Peyer's patch (tissue), 4 donors: ENCODE data around the gene NOTCH4. TPM values are rescaled to one million over a fixed set of nuclear protein-coding genes. Genes with fewer than 3 reads are reported as not detected.

Experiments
- DNase-seq, 3 donors: peaks; one replicate each; pipeline ENCODE4 v3.0.0-alpha.2; 2017 to 2019
- H3K27ac ChIP-seq, 4 donors: fragments of 200-600 bp; sonication (generic); one replicate each; pipeline ENCODE4 v1.5.1; 2016 to 2019
- H3K27me3 ChIP-seq, 2 donors: fragments of 200-600 bp; sonication (generic); one replicate each; pipeline ENCODE4 v1.5.1; 2019
- H3K36me3 ChIP-seq, 3 donors: fragments of 200-600 bp; sonication (generic); one replicate each; pipeline ENCODE4 v1.5.1; 2016 to 2019
- H3K4me1 ChIP-seq, 4 donors: fragments of 200-600 bp; sonication (generic); one replicate each; pipeline ENCODE4 v1.5.1; 2016 to 2019
- H3K4me3 ChIP-seq, 4 donors: fragments of 200-600 bp; sonication (generic); 1 replicate in 3 of 4; 2 replicates in 1 of 4; pipeline ENCODE4 v1.5.1; 2016 to 2019; ENCODE audit warnings: mild to moderate bottlenecking in 1 of 4
- H3K9me3 ChIP-seq, 4 donors: fragments of 200-600 bp; sonication (generic); one replicate each; pipeline ENCODE4 v1.5.1; 2016 to 2019; ENCODE audit warnings: mild to moderate bottlenecking in 1 of 4
- POLR2A ChIP-seq, 2 donors: fragments of 450-650 bp; IDR thresholded peaks; one replicate each; pipeline ENCODE4 v1.5.1; 2017; ENCODE audit warnings: antibody characterized with exemption in 2 of 2, mild to moderate bottlenecking in 2 of 2, moderate library complexity in 2 of 2
- total RNA-seq, 4 donors: library from RNA; depleted of rRNA; stranded (reverse); fragments of >200 nt; gene quantifications; one replicate each; pipeline ENCODE4 v1.1.0, GENCODE V29; 2016
- TF ChIP-seq, protein P1 (sequence below), 6 experiments: fragments of 450-650 bp in 4 of 6; fragments of 200-600 bp in 2 of 6; sonication (generic) in 1 of 6; IDR thresholded peaks; one replicate each; pipeline ENCODE4 v1.5.1; 2017 to 2019; ENCODE audit warnings: antibody characterized with exemption in 6 of 6, mild to moderate bottlenecking in 3 of 6, moderate library complexity in 1 of 6

The NOTCH4 gene
- total RNA-seq, 4 donors from 2014 or later, result 1.8 to 50.3 (median 8.9) TPM

DNA sequence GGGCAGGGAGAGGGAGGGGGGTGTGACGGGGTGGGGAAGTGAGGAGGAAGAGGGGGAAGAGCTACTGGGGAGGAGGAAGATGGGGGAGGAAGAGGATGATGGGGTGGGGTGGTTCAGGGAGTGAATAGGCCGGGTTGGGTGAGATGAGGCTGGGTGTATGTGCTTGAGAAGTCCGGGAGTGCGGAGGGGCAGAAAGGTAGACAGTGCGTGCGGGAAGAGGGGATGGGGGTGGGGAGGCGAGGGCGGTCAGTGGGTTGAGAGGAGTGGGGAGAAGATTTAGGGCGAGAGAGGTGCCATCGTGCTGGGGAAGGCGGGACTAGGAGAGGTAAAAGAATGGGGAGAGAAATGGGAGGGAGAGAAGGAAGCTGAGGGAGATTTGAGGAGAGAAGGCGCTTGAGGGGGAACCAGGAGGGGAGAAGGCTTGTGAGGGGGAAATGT lies 30.9 kb upstream of the NOTCH4 start:
- no peaks in the 10 kb centered on the region for H3K9me3 ChIP-seq
- H3K27me3 ChIP-seq, result no peaks in the 10 kb centered on the region
- H3K4me3 ChIP-seq, result peak overlapping the region; percentile 31 to 36 (median 34)
- no peaks in the 10 kb centered on the region for H3K4me1 ChIP-seq
- no peak for TF ChIP-seq POLR2A (IDR thresholded peaks at IDR 0.05)
- TF ChIP-seq, protein P1, sequence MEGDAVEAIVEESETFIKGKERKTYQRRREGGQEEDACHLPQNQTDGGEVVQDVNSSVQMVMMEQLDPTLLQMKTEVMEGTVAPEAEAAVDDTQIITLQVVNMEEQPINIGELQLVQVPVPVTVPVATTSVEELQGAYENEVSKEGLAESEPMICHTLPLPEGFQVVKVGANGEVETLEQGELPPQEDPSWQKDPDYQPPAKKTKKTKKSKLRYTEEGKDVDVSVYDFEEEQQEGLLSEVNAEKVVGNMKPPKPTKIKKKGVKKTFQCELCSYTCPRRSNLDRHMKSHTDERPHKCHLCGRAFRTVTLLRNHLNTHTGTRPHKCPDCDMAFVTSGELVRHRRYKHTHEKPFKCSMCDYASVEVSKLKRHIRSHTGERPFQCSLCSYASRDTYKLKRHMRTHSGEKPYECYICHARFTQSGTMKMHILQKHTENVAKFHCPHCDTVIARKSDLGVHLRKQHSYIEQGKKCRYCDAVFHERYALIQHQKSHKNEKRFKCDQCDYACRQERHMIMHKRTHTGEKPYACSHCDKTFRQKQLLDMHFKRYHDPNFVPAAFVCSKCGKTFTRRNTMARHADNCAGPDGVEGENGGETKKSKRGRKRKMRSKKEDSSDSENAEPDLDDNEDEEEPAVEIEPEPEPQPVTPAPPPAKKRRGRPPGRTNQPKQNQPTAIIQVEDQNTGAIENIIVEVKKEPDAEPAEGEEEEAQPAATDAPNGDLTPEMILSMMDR (IDR thresholded peaks at IDR 0.05), result no peak
- no peak for DNase-seq
- peak overlapping the region; percentile 69 to 81 (median 76) for H3K27ac ChIP-seq
- H3K36me3 ChIP-seq, result no peaks in the 10 kb centered on the region

DNA sequence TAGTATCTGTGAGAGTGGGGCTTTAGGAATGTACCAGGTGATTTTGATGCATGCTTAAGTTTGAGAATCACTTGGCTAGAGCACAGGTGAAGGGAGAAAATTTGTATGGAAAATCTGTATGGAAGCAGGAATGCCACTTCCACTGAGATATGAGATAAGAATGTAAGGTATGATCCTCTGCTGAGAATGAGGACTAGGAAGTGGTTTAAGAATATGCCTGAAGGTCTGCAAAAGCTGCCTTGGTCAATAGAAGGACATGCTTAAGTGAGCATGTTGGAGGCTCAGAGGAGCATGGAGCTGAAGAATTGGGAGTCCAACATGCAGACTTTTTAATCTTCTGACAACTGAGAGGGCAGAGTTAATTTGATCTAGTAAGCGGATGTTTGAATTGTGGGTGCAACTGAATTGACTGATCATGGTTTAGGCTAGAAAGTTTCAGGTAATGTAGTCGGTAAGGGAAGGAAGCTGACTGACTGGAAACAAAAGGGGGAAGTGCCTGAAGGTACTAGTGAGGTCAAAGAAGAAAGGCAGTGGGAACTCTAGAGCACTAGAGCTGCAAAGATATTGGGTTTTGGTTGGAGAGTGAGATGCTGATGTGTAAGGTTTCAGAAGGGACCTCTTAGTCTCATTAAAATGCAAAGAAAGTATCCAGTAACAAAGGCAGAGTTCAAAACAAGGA lies 28.6 kb upstream of the NOTCH4 start:
- no peak for DNase-seq
- Histone ChIP-seq H3K27me3 (no peaks in the 10 kb centered on the region), H3K36me3 (no peaks in the 10 kb centered on the region), H3K4me3 (no peak overlapping the region), H3K9me3 (no peaks in the 10 kb centered on the region), H3K4me1 (no peaks in the 10 kb centered on the region), H3K27ac (peak overlapping the region in 1 of 4 donors; percentile 19)
- TF ChIP-seq POLR2A (IDR thresholded peaks at IDR 0.05), result no peak
- TF ChIP-seq, protein P1 (IDR thresholded peaks at IDR 0.05), result no peak

- H3K27ac ChIP-seq, result no peak overlapping the region
- no peaks in the 10 kb centered on the region for H3K4me1 ChIP-seq
- no peak overlapping the region for H3K4me3 ChIP-seq
- H3K36me3 ChIP-seq, result no peaks in the 10 kb centered on the region
- H3K9me3 ChIP-seq, result no peaks in the 10 kb centered on the region
- TF ChIP-seq, protein P1 (IDR thresholded peaks at IDR 0.05), result no peak
- H3K27me3 ChIP-seq, result no peaks in the 10 kb centered on the region
- no peak for DNase-seq
Measured at GRCh38 chr6:32249262-32249661, 25.4 kb upstream of the NOTCH4 start.

DNA sequence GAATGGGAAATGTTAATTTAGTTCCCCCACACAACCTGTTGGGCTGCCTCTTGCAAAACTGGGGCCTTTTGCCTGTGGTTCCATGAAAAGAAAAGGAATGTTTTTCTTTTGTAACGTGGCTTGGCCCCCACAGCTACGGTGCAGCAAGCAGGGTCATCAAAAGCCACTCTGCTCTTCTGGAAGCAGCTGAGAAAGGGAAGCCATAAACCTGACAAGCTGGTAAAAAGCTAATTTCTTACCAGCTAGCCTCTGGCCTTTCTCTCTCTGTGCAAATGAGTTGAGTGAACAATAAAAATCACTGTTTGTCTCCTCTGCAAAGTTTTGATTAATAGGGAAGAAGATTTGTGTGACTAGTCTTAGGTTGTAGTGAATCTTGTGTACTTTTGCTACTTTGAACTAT lies 23.5 kb upstream of the NOTCH4 start:
- no peaks in the 10 kb centered on the region for H3K9me3 ChIP-seq
- no peak for TF ChIP-seq POLR2A (IDR thresholded peaks at IDR 0.05)
- TF ChIP-seq, protein P1 (IDR thresholded peaks at IDR 0.05), result no peak
- H3K27ac ChIP-seq, result no peak overlapping the region
- no peaks in the 10 kb centered on the region for H3K4me1 ChIP-seq
- no peak for DNase-seq
- H3K27me3 ChIP-seq, result no peaks in the 10 kb centered on the region
- H3K36me3 ChIP-seq, result no peaks in the 10 kb centered on the region
- H3K4me3 ChIP-seq, result no peak overlapping the region

DNA sequence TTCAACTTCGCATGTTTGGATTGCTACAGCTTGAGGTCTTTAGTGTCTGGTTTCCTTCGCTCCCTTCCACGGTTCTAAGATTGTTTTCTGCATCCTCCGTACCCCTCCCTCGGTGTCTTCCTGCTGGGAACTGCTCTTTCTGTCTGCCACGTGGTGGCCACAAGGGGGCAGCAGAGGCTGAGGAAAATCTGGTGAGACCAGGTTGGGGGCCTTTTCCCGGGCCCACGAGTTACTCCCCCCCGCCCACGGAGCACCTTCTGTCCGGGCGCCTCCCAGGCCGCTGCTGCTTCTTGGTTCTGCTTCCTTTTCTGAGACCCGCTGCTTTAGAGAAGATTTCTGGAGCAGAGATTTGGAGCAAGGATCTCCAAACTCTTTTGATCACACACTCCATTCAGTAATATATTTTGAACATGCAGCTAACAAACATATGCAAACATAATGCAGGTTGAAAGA lies 21.1 kb upstream of the NOTCH4 start:
- H3K27me3 ChIP-seq, result no peaks in the 10 kb centered on the region
- TF ChIP-seq, protein P1 (IDR thresholded peaks at IDR 0.05), result peak; percentile 85 to 94 (median 91)
- TF ChIP-seq POLR2A (IDR thresholded peaks at IDR 0.05), result no peak
- no peaks in the 10 kb centered on the region for H3K9me3 ChIP-seq
- no peaks in the 10 kb centered on the region for H3K4me1 ChIP-seq
- no peak overlapping the region for H3K4me3 ChIP-seq
- H3K36me3 ChIP-seq, result no peaks in the 10 kb centered on the region
- H3K27ac ChIP-seq, result peak overlapping the region; percentile 21 to 39 (median 36)
- DNase-seq, result peak; percentile 80 to 91 (median 81)
